GM15510 (cell line): ENCODE data around the gene LRP4.
A peak's percentile ranks its signal among the peaks of the same experiment; 100 is the strongest.

Experiments
- POLR2A ChIP-seq: IDR thresholded peaks from 3 replicates; pipeline ENCODE4 v1.6.1; 2011; ENCODE audit warnings: borderline replicate concordance; ENCODE audit not compliant: insufficient read length; ENCODE audit errors: extremely low read depth

LRP4 gene

DNA sequence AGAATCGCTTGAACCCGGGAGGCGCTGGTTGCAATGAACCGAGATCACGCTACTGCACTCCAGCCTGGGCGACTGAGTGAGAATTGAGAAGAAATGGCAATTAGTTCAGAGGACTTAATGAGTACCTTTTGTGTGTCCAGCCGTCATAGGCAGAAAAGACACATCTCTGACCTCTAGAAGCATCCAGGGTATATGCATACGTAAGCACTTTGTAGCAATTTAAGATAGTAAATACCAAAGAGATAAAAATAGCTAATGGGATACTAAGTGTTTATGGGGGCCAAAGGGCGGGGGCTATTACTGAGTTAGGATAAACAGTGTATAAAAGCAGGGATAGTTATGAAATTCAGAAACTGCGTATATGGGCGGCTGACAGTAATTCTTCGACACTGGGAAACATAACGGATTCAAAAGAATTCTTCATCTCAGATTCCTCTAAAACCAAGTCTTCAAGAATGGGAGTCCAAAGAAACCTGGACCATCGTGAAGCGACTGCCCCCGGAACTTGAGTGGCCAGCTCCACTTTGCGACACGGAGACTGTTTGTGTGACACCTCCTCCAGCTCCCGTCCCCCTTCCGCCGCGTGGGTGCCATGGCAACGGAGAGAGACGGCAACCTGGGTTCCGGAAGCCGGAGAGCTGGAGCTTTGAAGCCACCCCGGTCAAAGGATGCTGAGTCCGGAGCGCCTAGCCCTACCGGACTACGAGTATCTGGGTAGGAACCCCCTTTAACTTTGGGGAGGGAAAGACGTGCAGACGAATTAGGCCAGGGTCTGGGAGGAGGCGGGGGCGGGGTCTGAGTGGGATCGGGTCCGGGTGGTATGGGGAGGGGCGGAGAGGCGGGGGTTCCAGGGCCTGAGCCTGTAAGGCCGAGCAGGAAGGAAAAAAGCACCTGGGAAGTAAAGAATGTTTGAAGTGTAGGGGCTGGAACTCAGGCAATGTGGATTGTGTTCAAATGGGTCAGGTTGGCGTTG lies 18.1 kb upstream of the LRP4 start, which contains the start of gene CSTPP1:
Gene CSTPP1, plus strand, starts transcription at position 624 of the 973 bp plus-strand sequence. Its CDS starts 45 bp downstream, at position 669.
- peak; percentile 45 for TF ChIP-seq POLR2A

- no peak for TF ChIP-seq POLR2A
Measured at GRCh38 chr11:46930089-46930488, 11.7 kb upstream of the LRP4 start.

GRCh38 chr11:46920755-46921154 lies 2.4 kb upstream of the LRP4 start:
- TF ChIP-seq POLR2A, result no peak

DNA sequence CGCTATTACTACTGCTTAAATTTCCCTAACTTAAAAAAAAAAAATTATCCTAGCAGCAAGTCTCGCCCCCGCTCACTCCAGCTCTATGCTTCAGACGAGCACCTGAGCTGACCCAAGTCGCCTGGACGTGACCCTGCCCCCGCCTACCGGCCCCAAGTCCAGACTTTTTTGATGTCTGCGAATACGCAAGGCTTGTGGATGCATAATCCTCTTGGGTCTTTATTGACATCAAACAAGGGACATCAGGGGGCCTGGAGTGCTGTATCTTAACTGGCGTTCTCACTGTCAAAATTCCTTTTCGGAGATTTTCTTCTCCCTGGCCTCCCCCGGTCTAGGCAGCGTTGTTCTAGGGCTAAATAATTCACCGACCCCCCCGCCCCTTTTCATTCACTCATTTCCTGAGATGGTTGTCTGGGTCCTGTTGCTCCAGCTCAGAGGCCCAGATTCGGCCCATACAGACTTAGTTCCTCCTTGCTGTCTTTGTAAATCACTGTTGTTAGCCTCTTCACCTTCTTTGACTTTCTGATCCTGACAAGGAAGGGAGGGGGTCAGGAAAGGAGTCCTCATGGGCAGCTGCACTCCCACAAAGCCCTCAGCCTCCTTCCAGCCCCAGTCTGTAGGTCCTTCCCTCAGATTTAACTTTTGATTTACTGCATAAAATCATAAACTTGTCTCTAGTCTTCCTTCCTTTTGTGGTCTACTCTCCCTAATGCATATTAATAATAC lies 601 bp upstream of the LRP4 start:
- TF ChIP-seq POLR2A, result no peak

GRCh38 chr11:46917762-46918082 lies 628 bp downstream of the LRP4 start:
- TF ChIP-seq POLR2A, result no peak

DNA sequence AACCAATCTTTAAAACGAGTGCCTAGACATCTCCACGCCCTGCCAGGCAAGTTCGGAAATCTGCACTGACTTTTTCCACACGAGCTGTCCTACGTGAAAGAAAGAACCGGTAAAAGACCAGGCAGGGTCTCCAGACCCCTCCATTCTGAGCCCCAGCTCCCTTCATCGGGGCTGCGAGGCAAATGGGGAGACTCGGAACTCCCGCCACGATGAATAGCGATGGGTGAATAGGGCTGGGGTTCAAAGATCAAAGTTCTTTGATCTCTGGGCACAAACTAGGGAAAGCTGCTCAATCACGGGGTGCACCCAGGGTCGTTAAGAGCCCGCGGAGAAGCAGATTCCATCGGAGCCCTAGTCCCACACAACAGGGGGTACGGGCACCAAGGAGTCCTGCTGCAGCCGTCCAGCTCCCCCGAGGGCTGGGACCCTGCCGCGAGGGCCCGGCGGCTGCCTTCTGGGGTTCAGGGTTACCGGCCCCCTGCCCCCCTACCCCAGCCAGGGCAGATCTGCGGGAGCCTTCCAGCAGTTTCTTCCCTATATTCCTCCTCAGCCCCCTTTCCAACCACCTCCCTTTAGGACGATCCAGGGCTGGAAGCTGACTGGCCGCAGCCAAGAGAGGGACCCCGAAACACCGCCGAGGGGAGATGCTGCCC lies 1.1 kb downstream of the LRP4 start:
- TF ChIP-seq POLR2A, result no peak

DNA sequence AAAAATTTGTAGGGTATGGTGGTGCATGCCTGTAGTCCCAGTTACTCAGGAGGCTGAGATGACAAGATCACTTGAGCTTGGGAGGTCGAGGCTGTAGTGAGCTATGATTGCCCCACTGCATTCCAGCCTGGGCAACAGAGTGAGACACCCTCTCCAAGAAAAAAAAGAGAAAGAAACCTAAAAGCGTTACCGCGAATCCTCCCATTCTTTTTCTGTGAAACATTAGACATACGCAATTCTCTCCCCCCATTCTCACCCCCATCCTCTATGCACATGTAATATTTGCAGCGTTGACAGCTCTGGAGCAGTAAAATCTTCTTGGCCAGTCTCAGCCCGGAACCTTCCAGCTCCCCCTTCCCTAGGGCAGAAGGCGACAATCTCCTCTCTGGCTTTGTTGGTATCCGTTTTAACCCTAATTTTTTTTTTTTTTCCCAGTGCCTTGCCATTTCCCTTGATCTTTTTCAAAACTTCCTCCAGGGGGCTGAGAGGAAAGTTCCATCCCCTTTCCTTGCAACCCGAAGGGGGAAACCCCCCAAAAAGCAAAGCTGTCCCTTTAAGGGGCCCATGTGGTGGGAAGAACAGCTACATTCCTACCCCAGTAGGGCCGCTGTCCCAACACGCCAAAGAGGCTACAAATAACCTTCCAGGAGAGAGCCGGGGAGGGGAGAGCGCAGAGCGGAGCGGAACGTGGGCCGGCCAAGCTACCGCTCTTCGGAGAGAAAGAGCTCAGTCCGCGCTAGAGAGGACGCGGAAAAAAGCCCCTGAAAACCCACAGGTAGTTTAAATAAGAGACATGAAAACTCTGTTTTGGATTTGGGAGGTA lies 1.9 kb downstream of the LRP4 start:
- TF ChIP-seq POLR2A, result no peak

GRCh38 chr11:46914910-46915309 lies 3.4 kb downstream of the LRP4 start:
- no peak for TF ChIP-seq POLR2A

DNA sequence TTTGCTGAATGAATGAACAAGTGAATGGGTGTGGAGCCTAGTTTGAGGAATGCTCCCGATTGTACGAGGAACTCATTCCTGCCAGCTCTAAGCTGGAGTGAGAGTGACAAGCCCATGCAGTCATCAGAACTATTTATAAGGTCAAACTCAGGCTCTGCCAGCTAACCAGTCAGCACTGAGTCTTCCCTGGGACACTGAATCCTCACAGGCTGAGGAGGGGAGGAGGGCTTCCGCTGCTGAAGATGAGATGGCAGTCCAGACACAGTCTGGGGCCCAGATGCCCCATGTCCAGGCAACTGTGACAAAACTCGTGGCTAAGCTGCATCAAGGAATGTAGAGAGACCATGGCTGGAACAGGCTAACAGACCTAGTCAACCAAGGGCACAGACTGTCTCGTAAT lies 4.0 kb downstream of the LRP4 start:
- TF ChIP-seq POLR2A, result no peak

- no peak for TF ChIP-seq POLR2A
Measured at GRCh38 chr11:46913484-46913883, 4.9 kb downstream of the LRP4 start.

DNA sequence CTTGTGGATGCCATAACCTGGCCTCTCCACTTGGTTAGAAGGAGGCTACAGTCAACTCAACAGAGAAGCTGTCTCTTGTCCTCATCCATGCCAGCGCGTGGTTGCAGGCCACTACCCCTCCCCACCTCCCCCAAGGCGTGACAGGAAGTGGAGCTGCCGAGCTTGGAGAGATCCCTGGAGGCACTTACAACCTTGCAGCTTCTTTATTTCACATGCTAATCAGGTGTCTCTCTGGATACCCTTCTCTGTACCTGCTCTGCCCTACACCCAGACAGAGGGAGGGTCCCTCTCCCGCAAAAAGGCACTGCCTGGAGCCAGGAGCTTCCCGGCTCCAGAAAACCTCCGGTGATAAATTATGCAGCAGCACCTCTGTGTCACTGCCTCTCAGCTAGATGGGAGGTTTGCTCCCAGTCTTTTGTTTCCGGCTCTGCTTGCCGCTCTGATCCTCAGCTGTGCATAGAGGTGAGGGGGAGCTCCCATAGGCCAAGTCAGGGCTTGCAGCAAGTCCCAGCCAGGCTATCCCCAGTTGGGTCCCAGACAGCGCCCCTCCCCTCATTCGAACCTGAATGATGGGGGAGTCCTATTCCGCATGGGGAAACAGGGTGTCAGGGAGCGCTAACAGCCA lies 5.7 kb downstream of the LRP4 start:
- no peak for TF ChIP-seq POLR2A

- no peak for TF ChIP-seq POLR2A
Measured at GRCh38 chr11:46907606-46908005, 10.7 kb downstream of the LRP4 start.

GRCh38 chr11:46906609-46907041 lies 11.7 kb downstream of the LRP4 start:
- TF ChIP-seq POLR2A, result no peak

- no peak for TF ChIP-seq POLR2A
Measured at GRCh38 chr11:46905806-46906205, 12.5 kb downstream of the LRP4 start.
